T-helper 1 cell treated with Interleukin-12 subunit alpha and Interleukin-12 subunit beta and Interleukin-4 antibody, amounts not matched to agents 30 μg/mL and 1 μg/mL, for 36 hours (primary cell): ENCODE results near the gene HBEGF.
A peak's percentile ranks its signal among the peaks of the same experiment; 100 is the strongest.
"Not testable (repeated sequence)": the region's sequence is repeated elsewhere in the genome, so short reads cannot be mapped to it uniquely, and the experiment has no call there.

Experiments
- H3K27ac Mint-ChIP-seq: one replicate; pipeline ENCODE4 v1.8.0; 2021; ENCODE audit warnings: mild to moderate bottlenecking, mixed read lengths
- H3K27me3 Mint-ChIP-seq: one replicate; pipeline ENCODE4 v1.8.0; 2021; ENCODE audit warnings: low read depth, mixed read lengths
- H3K36me3 Mint-ChIP-seq: one replicate; pipeline ENCODE4 v1.8.0; 2021; ENCODE audit warnings: low read depth, mixed read lengths
- H3K4me1 Mint-ChIP-seq: one replicate; pipeline ENCODE4 v1.8.0; 2021; ENCODE audit warnings: low read depth, mixed read lengths
- H3K4me3 Mint-ChIP-seq: one replicate; pipeline ENCODE4 v1.8.0; 2021; ENCODE audit warnings: mild to moderate bottlenecking, moderate library complexity, mixed read lengths
- H3K9me3 Mint-ChIP-seq: one replicate; pipeline ENCODE4 v1.8.0; 2021; ENCODE audit warnings: mixed read lengths

The HBEGF gene

DNA sequence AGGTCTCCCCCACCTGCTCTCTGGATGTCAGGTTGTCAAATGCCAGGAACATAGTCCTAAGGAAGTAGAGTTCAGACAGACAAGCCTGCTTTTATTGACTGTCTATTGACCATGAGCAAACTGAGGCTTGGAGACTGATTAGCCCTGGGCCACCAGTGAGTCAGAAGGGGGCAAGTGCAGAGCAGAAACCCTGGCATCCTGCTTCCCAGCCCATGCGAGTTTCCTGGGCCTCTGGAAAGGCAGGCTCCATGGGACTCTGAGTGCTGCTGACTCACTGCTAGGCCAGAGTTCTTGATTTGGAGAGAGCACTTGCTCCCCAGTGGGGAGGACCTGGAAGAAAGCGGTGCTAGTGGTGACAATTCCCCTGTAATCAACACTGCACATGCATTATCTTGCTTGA lies 2.8 kb upstream of the HBEGF start:
- peaks cover 32% of the 10 kb centered on the region for H3K4me1 Mint-ChIP-seq
- H3K36me3 Mint-ChIP-seq: peaks cover 7% of the 10 kb centered on the region
- H3K4me3 Mint-ChIP-seq: no peak overlapping the region
- no peak overlapping the region for H3K27ac Mint-ChIP-seq
- H3K27me3 Mint-ChIP-seq: no peaks in the 10 kb centered on the region
- no peaks in the 10 kb centered on the region for H3K9me3 Mint-ChIP-seq

- Mint-ChIP-seq H3K4me3 (no peak overlapping the region), H3K36me3 (peaks cover 9% of the 10 kb centered on the region), H3K27me3 (no peaks in the 10 kb centered on the region), H3K27ac (no peak overlapping the region), H3K9me3 (no peaks in the 10 kb centered on the region), H3K4me1 (peaks cover 41% of the 10 kb centered on the region)
These were observed 1.7 kb upstream of the HBEGF start for GRCh38 chr5:140348104-140348503.

DNA sequence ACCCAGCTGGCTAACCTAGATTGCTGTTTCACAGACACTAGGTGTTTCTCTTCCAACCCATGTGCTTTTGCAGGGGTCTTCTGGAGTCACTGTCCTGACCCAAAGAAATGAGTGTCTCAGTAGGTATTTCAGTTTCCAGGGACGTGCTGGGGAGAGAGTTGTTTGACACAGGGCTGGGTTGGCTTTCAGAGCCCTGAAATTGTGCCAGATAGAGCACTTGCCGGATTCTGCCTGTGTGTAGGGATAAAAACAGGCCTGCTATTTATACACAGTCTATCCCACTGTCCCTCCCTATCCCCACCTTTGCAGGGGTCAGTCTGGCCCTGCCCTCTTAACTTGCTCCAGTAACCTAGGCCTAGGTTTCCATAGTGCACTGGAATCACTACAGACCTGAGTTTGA lies 957 bp upstream of the HBEGF start:
- Mint-ChIP-seq H3K4me1 (peaks cover 49% of the 10 kb centered on the region), H3K9me3 (no peaks in the 10 kb centered on the region), H3K36me3 (peaks cover 13% of the 10 kb centered on the region), H3K27me3 (no peaks in the 10 kb centered on the region), H3K27ac (peak overlapping the region; percentile 39), H3K4me3 (peak overlapping the region; percentile 85)

DNA sequence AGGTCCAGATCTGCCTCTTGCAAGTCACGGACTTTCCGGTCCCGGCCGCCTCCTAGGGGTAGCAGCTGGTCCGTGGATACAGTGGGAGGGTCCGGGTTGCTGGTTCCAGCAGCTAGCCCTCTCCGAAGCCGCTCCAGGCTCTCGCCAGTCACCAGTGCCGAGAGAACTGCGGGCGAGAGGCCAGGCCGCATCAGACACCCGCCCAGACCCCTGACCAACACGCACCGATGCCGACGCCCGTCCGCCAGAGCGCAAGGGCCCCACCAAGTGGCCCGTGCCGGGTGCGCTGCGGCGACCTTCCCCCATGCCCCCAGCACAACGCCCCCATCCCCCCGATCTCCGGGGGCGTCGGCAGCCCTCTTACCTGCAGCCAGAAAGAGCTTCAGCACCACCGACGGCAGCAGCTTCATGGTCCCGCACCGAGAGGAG lies 470 bp downstream of the HBEGF start:
- H3K36me3 Mint-ChIP-seq: peaks cover 22% of the 10 kb centered on the region
- peak overlapping the region; percentile 96 for H3K27ac Mint-ChIP-seq
- H3K9me3 Mint-ChIP-seq: no peaks in the 10 kb centered on the region
- H3K4me1 Mint-ChIP-seq: peaks cover 55% of the 10 kb centered on the region
- peak overlapping the region; percentile 96 for H3K4me3 Mint-ChIP-seq
- no peaks in the 10 kb centered on the region for H3K27me3 Mint-ChIP-seq

DNA sequence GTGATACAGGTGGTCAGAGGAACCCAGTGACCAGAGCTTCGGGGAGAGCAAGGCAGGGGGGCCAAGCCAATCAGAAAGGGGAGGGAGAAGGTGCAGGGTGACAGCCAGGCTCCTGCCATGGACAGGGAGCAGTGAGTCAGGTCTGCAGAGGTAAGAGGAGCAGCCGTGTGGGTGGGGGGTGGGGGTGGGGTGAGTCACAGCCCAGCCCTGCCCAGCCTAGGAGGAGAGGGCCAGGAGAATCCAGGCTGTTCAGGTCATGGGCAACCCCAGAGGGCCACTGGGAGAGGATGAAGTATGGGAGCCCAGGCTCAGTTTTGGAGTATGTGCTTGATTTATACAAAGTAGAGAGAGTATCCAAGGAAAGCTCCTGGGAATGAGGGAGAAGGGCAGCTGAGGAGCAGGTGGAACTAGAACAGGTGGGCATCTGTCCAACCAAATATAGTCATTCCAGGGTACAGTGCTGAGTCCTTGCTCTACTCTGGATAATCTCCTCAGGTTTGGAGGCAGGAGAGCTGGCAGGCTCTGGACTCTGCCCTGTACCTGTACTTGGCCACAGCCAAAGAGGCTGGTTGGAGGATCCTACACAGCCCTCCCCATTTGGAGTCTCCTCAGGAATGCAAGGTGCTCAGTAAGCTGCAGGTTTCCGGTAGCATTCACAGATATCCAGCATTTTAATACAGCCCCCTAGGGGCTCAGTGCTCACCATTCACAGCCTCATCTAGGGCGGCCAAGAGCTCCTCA lies 1.6 kb downstream of the HBEGF start:
- Mint-ChIP-seq H3K4me1 (peaks cover 57% of the 10 kb centered on the region), H3K4me3 (peak overlapping the region; percentile 96), H3K27ac (peak overlapping the region; percentile 96), H3K9me3 (no peaks in the 10 kb centered on the region), H3K36me3 (peaks cover 27% of the 10 kb centered on the region), H3K27me3 (no peaks in the 10 kb centered on the region)

DNA sequence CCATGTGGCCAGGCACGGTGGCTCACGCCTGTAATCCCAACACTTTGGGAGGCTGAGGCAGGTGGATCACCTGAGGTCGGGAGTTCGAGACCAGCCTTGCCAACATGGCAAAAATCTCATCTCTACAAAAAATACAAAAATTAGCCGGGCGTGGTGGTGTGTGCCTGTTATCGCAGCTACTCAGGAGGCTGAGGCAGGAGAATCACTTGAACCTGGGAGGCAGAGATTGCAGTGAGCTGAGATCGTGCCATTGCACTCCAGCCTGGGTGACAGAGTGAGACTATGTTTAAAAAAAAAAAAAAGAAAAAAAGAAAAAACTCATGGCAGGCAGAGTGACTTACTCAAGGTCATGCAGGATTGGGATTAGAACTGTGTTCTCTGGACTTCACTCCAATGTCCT lies 2.6 kb downstream of the HBEGF start:
- peaks cover 30% of the 10 kb centered on the region for H3K36me3 Mint-ChIP-seq
- H3K4me3 Mint-ChIP-seq: peak overlapping the region; percentile 96
- peaks cover 62% of the 10 kb centered on the region for H3K4me1 Mint-ChIP-seq
- H3K9me3 Mint-ChIP-seq, H3K27me3 Mint-ChIP-seq: not testable (repeated sequence)
- H3K27ac Mint-ChIP-seq: peak overlapping the region; percentile 96

GRCh38 chr5:140342896-140343295 lies 3.5 kb downstream of the HBEGF start:
- peaks cover 35% of the 10 kb centered on the region for H3K36me3 Mint-ChIP-seq
- peaks cover 63% of the 10 kb centered on the region for H3K4me1 Mint-ChIP-seq
- peak overlapping the region; percentile 96 for H3K27ac Mint-ChIP-seq

GRCh38 chr5:140342287-140342686 lies 4.1 kb downstream of the HBEGF start:
- peak overlapping the region; percentile 96 for H3K4me3 Mint-ChIP-seq
- peak overlapping the region; percentile 96 for H3K27ac Mint-ChIP-seq
- peaks cover 38% of the 10 kb centered on the region for H3K36me3 Mint-ChIP-seq
- no peaks in the 10 kb centered on the region for H3K9me3 Mint-ChIP-seq
- no peaks in the 10 kb centered on the region for H3K27me3 Mint-ChIP-seq
- peaks cover 64% of the 10 kb centered on the region for H3K4me1 Mint-ChIP-seq

More at GRCh38 chr5:140342896-140343295, 3.5 kb downstream of the HBEGF start:
- Mint-ChIP-seq H3K9me3 (no peaks in the 10 kb centered on the region), H3K4me3 (peak overlapping the region; percentile 96), H3K27me3 (no peaks in the 10 kb centered on the region)

GRCh38 chr5:140341591-140341990 lies 4.8 kb downstream of the HBEGF start:
- H3K4me3 Mint-ChIP-seq: peak overlapping the region; percentile 96

GRCh38 chr5:140340605-140341121 lies 5.7 kb downstream of the HBEGF start:
- no peaks in the 10 kb centered on the region for H3K9me3 Mint-ChIP-seq
- H3K27ac Mint-ChIP-seq: peak overlapping the region; percentile 96
- H3K36me3 Mint-ChIP-seq: peaks cover 52% of the 10 kb centered on the region
- H3K4me3 Mint-ChIP-seq: peak overlapping the region; percentile 70
- no peaks in the 10 kb centered on the region for H3K27me3 Mint-ChIP-seq
- H3K4me1 Mint-ChIP-seq: peaks cover 67% of the 10 kb centered on the region

More at GRCh38 chr5:140341591-140341990, 4.8 kb downstream of the HBEGF start:
- Mint-ChIP-seq H3K27ac (peak overlapping the region; percentile 96), H3K27me3 (no peaks in the 10 kb centered on the region), H3K4me1 (peaks cover 60% of the 10 kb centered on the region), H3K36me3 (peaks cover 43% of the 10 kb centered on the region), H3K9me3 (no peaks in the 10 kb centered on the region)

GRCh38 chr5:140339636-140340035 lies 6.8 kb downstream of the HBEGF start:
- Mint-ChIP-seq H3K36me3 (peaks cover 54% of the 10 kb centered on the region), H3K27me3 (no peaks in the 10 kb centered on the region), H3K27ac (peak overlapping the region; percentile 45), H3K4me1 (peaks cover 63% of the 10 kb centered on the region), H3K4me3 (peak overlapping the region; percentile 10), H3K9me3 (no peaks in the 10 kb centered on the region)

DNA sequence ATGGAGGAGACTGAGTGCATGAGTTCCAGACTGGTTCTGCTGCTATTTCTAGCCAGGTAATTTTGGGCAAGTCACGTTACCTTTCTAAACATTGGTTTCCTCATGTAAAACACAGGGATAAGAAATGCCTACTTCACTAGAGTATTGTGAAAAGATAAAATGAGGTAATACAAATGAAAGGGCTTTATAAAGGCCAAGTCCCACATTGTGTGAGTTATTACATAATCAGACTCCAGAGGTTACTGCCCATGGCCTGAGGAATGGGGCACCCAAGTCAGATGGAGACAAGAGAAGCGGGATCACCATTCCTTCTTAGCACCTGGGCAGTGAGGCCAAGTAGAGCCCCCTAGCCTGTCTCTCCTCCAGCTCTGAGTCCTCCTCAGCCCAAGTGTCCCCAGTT lies 7.5 kb downstream of the HBEGF start:
- peaks cover 57% of the 10 kb centered on the region for H3K36me3 Mint-ChIP-seq
- H3K27ac Mint-ChIP-seq: peak overlapping the region; percentile 63
- no peaks in the 10 kb centered on the region for H3K9me3 Mint-ChIP-seq
- H3K27me3 Mint-ChIP-seq: no peaks in the 10 kb centered on the region
- peak overlapping the region; percentile 23 for H3K4me3 Mint-ChIP-seq
- H3K4me1 Mint-ChIP-seq: peaks cover 59% of the 10 kb centered on the region

DNA sequence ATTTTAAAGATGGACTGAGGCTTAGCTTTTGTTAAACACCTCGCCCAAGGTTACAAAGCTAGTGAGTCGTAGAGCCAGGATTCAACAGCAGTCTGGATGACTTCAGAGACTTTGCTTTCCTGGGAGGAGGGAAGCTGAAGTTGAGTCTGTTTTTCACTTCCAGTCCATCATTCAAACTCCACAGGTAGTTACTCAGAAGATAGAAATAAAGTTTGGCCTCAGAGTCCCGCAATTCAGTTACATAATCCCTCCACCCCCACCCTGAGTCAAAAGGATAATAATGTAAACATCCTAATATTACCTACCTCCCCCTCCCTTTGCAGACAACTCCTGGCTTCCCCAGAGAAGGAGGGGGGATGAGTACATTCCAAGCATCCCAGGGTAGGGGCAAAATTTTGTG lies 8.1 kb downstream of the HBEGF start:
- no peaks in the 10 kb centered on the region for H3K9me3 Mint-ChIP-seq
- peaks cover 61% of the 10 kb centered on the region for H3K36me3 Mint-ChIP-seq
- H3K4me3 Mint-ChIP-seq: no peak overlapping the region
- H3K4me1 Mint-ChIP-seq: peaks cover 56% of the 10 kb centered on the region
- peak overlapping the region; percentile 15 for H3K27ac Mint-ChIP-seq
- H3K27me3 Mint-ChIP-seq: no peaks in the 10 kb centered on the region

DNA sequence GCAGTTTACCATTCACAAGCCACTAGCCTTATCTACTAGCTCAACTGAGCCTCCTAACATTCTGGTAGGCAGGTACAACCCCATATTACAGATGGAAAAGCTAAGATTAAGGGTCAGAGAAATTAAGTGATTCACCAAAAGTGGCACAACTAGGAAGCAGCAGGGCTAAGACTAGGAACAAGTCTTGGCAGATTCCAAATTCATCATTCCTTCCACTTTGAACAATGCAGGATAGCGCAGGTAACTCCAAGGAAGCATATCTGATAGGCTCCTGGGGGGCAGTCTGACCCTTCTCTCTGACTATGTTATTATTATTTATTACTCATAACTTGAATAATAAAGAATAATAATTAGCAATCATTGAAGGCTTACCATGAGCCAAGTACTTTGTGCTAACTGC lies 8.5 kb downstream of the HBEGF start:
- peak overlapping the region; percentile 31 for H3K27ac Mint-ChIP-seq
- H3K4me3 Mint-ChIP-seq: no peak overlapping the region
- peaks cover 51% of the 10 kb centered on the region for H3K4me1 Mint-ChIP-seq

DNA sequence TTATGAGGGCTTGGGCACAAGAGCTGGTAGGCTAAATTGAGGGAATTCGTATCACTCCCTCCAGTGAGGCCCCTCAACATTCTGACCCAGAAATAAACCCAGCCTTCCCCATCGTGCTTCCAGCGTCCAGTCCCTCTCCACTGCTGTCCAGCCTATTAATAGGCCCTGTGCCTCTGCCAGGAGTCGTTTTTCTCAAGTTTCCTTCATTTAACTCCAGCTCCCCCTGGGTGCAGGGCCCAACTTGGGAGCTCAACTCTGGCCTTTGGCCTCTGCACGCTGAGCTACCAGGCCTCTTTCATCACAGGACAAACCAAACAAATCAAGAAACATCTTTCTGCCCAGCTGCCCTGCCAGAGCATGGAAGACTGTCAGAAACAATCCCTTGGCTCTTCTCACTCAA lies 10.0 kb downstream of the HBEGF start:
- H3K27ac Mint-ChIP-seq: peak overlapping the region; percentile 3
- no peaks in the 10 kb centered on the region for H3K9me3 Mint-ChIP-seq
- H3K27me3 Mint-ChIP-seq: no peaks in the 10 kb centered on the region

More for the DNA sequence above, 8.5 kb downstream of the HBEGF start:
- H3K27me3 Mint-ChIP-seq: no peaks in the 10 kb centered on the region
- H3K36me3 Mint-ChIP-seq: peaks cover 66% of the 10 kb centered on the region
- no peaks in the 10 kb centered on the region for H3K9me3 Mint-ChIP-seq

More for the DNA sequence above, 10.0 kb downstream of the HBEGF start:
- H3K36me3 Mint-ChIP-seq: peaks cover 71% of the 10 kb centered on the region
- H3K4me3 Mint-ChIP-seq: no peak overlapping the region
- peaks cover 39% of the 10 kb centered on the region for H3K4me1 Mint-ChIP-seq
